GM20000 (cell line): ENCODE measurements around the gene WDR47.
"Not testable (repeated sequence)": the region's sequence is repeated elsewhere in the genome, so short reads cannot be mapped to it uniquely, and the experiment has no call there.

ENCODE experiments used
- DNase-seq: peaks from one replicate; pipeline ENCODE4 v3.0.0; 2012; ENCODE audit warnings: low spot score
- TF ChIP-seq, protein P1 (sequence below): IDR thresholded peaks from 2 replicates; pipeline ENCODE4 v1.5.1; 2012; ENCODE audit warnings: mild to moderate bottlenecking, control low read depth; ENCODE audit errors: extremely low read depth, missing control alignments

Gene WDR47

DNA sequence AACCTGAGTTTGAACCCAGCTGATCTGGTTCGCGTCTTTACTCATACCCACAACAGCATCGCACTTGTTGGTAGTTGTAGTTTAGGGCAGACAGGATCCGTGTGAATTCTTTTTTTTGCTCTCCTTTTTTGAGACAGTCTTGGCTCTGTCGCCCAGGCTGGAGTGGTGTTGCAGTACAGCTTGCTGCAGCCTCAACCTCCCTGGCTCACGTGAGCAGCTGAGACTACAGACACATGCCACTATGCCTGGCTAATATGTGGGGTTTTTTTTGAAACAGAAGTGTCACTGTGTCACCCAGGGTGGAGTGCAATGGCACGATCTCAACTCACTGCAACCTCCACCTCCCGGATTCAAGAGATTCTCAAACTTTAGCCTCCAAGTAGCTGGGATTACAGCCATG, 26.0 kb upstream of the WDR47 start:
- TF ChIP-seq, protein P1, sequence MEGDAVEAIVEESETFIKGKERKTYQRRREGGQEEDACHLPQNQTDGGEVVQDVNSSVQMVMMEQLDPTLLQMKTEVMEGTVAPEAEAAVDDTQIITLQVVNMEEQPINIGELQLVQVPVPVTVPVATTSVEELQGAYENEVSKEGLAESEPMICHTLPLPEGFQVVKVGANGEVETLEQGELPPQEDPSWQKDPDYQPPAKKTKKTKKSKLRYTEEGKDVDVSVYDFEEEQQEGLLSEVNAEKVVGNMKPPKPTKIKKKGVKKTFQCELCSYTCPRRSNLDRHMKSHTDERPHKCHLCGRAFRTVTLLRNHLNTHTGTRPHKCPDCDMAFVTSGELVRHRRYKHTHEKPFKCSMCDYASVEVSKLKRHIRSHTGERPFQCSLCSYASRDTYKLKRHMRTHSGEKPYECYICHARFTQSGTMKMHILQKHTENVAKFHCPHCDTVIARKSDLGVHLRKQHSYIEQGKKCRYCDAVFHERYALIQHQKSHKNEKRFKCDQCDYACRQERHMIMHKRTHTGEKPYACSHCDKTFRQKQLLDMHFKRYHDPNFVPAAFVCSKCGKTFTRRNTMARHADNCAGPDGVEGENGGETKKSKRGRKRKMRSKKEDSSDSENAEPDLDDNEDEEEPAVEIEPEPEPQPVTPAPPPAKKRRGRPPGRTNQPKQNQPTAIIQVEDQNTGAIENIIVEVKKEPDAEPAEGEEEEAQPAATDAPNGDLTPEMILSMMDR = no peak
- no peak for DNase-seq

DNA sequence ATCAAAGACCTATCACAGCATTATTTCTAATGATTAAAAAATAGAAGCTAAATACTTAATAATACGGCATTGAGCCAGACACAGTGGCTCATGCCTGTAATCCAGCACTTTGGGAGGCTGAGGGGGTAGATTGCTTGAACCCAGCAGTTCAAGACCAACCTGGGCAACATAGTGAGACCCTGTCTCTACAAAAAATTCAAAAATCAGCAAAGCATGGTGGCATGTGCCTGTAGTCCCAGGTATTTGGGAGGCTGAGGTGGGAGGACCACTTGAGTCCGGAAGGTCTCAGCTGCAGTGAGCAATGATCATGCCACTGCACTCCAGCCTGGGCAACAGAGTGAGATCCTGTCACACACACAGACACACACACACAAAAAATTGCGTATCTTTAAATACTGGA, 23.2 kb upstream of the WDR47 start:
- DNase-seq = no peak
- TF ChIP-seq, protein P1 = no peak

DNA sequence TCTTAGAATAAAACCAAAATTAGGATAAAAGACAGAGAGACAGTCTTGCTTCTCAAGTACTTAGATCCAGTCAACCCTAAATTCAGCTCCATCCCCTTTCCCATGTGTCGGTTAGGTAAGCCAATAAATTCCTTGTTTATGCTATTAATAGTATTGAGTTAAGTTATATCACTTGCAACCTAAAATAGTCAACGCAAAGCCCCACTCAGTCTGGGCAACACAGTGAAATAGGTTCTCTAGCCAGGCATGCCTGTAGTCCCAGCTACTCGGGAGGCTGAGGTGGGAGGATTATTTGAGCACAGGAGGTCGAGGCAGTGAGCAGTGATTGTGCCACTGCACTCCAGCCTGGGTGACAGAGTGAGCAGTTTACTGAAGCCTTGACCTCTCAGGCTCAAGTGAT, 19.3 kb upstream of the WDR47 start:
- TF ChIP-seq, protein P1 = no peak
- no peak for DNase-seq

DNA sequence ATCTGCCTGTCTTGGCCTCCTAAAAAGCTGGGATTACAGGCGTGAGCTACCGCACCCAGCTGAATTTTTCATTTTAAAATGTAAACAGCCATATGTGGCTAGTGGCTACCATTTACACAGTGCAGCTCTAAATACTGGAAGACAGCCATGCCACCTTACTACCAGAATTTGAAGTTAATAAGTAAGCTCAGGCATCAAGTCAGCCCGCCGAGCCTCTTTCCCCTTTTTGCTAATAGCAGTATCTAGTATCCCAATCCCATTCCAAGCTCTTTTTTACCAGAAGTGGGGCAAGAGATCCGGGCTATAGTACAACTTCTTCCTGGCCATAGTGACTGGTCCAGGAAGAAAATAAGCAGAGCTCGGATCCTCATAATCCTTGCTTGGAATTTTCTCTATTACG, 18.8 kb upstream of the WDR47 start:
- TF ChIP-seq, protein P1 = no peak

DNA sequence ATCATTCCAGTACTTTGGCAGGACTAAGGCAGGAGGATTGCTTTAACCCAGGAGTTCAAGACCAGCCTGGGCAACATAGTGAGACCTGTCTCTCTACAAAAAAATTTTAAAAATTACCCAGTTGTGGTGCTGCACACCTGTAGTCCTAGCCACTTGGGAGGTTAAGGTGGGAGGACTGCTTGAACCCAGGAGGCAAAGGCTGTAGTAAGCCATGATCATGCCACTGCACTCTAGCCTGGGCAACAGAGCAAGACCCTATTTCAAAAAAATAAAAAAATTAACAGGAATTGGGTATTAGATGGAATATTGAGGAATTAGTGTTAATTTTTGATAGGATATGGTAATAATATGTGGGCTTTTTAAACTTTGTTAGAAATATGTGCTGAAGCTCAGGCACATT, 17.1 kb upstream of the WDR47 start:
- DNase-seq = no peak
- TF ChIP-seq, protein P1 = no peak

More for the DNA sequence above, 18.8 kb upstream of the WDR47 start:
- no peak for DNase-seq

DNA sequence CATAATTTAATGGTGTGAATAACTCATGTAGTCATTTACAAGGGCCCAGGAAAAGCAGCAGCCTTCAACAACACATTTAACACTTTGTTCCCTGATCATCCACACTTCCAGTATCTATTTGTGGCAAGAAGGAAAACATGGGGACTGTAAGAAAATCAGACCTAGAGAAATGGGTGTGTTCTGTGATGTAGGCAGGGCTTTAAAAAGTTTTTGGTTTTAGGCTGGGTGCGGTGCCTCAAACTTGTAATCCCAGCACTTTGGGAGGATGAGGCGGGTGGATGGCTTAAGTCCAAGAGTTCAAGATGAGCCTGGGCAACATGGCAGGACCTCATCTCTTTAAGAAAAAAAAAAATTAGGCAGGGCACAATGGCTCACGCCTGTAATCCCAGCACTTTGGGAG, 14.2 kb upstream of the WDR47 start:
- TF ChIP-seq, protein P1 = no peak
- DNase-seq = no peak

DNA sequence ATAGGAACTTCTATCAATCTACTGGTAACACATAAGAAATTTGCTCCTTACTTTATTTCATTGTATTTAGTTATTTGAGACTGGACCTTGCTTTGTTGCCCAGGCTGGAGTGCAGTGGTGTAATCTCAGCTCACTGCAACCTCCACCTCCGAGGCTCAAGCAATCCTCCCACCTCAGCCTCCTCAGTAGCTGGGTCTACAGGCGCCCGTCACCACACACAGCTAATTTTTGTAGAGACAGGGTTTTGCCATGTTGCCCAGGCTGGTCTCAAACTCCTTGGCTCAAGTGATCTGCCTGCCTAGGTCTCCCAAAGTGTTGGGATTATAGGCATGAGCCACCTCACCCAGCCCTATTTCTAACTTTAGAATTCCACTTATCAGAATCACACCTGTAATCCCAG, 10.2 kb upstream of the WDR47 start:
- not testable (repeated sequence) for DNase-seq

DNA sequence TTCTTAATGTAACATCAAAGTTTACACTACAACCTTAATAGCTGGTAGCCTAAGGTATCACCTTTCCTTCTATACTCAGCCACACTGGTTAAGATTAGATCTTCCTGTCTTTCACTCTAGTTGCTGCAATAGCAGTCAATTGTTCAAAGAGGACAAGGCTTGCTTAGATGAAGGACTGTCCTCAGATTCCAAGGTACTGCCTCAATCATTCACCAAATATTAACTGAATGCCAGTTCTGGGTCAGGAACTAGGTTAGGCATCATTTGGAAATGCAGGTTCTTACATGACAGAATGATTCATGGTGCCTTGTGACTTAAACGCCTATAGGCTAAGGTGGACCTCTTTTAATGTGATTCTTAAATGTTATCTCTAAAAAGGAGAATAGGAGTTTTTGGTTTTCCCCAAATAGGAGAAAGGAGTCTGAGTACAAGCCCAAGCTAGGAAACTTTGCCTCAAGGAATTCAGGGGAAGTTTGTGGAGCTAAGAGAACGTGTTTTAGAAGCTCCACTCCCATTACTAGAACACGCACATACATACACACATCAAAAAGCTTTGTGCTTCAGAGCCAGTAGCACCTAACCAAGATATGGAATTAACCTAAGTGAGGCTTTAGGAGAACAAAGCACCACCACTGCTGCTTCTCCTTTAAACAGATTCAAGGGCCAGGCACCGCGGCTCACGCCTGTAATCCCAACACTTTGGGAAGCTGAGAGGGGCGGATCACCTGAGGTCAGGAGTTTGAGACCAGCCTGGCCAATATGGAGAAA, 8.5 kb upstream of the WDR47 start:
- TF ChIP-seq, protein P1 = no peak
- no peak for DNase-seq
